Lower leg skin (tissue), 3 donors: ENCODE data around the gene CLDN14.

Experiments used
- CTCF ChIP-seq, 3 donors: fragments of 450-650 bp; IDR thresholded peaks; one replicate each; pipeline ENCODE4 v1.5.1; 2016; ENCODE audit warnings: antibody characterized with exemption in 3 of 3, mild to moderate bottlenecking in 3 of 3, moderate library complexity in 2 of 3
- POLR2A ChIP-seq, 2 donors: fragments of 450-650 bp; IDR thresholded peaks; one replicate each; pipeline ENCODE4 v1.6.1; 2016 to 2017; ENCODE audit warnings: antibody characterized with exemption in 2 of 2, mild to moderate bottlenecking in 1 of 2, moderate library complexity in 1 of 2

GRCh38 chr21:36513430-36513829, 33.5 kb upstream of the CLDN14 start:
- TF ChIP-seq POLR2A (IDR thresholded peaks at IDR 0.05) (no peak), CTCF (IDR thresholded peaks at IDR 0.05) (no peak)
